HepG2 (cell line): Measurements from ENCODE around the gene ADARB1. TPM values are rescaled to one million over a fixed set of nuclear protein-coding genes. Genes with fewer than 3 reads are reported as not detected.
A peak's percentile ranks its signal among the peaks of the same experiment; 100 is the strongest.

Source experiments
- CBX1 ChIP-seq: IDR thresholded peaks from one replicate; pipeline ENCODE4 v1.6.1; 2016; ENCODE audit warnings: antibody characterized with exemption, low read depth
- DNMT3B ChIP-seq: conservative IDR thresholded peaks from 2 replicates; pipeline ENCODE4 v1.6.1; 2016; ENCODE audit warnings: missing biosample characterization, control low read depth
- FOXK1 ChIP-seq: sonication (generic); formaldehyde crosslinking; IDR thresholded peaks from 2 replicates; pipeline ENCODE4 v1.4.0; 2020; ENCODE audit warnings: low read depth, missing genetic modification reagents, borderline replicate concordance
- FOXO4 ChIP-seq: sonication (generic); formaldehyde crosslinking; conservative IDR thresholded peaks from 2 replicates; pipeline ENCODE4 v1.8.1; 2023; ENCODE audit warnings: missing genetic modification reagents
- GLMP ChIP-seq: sonication (generic); formaldehyde crosslinking; IDR thresholded peaks from 2 replicates; pipeline ENCODE4 v1.9.0; 2021; ENCODE audit warnings: missing genetic modification reagents, mild to moderate bottlenecking, borderline replicate concordance
- HNF4A ChIP-seq: sonication (generic); formaldehyde crosslinking; IDR thresholded peaks from 2 replicates; pipeline ENCODE4 v1.4.0; 2020; ENCODE audit warnings: missing genetic modification reagents
- MED8 ChIP-seq: sonication (generic); formaldehyde crosslinking; IDR thresholded peaks from 2 replicates; pipeline ENCODE4 v1.8.1; 2023; ENCODE audit warnings: mild to moderate bottlenecking, missing genetic modification reagents; ENCODE audit not compliant: insufficient replicate concordance
- NR3C1 ChIP-seq: sonication (generic); formaldehyde crosslinking; IDR thresholded peaks from 2 replicates; pipeline ENCODE4 v1.4.0; 2020; ENCODE audit warnings: missing genetic modification reagents
- RAD21 ChIP-seq: fragments of 450-650 bp; formaldehyde crosslinking; IDR thresholded peaks from 2 replicates; pipeline ENCODE4 v1.5.0; 2020; ENCODE audit warnings: mild to moderate bottlenecking
- STAG1 ChIP-seq: sonication (generic); formaldehyde crosslinking; IDR thresholded peaks from 2 replicates; pipeline ENCODE4 v1.4.0; 2020; ENCODE audit warnings: missing genetic modification reagents
- THAP9 ChIP-seq: sonication (generic); formaldehyde crosslinking; IDR thresholded peaks from 2 replicates; pipeline ENCODE4; 2020; ENCODE audit warnings: missing genetic modification reagents, mild to moderate bottlenecking, borderline replicate concordance
- THRA ChIP-seq: sonication (generic); formaldehyde crosslinking; IDR thresholded peaks from 2 replicates; pipeline ENCODE4 v1.4.0; 2020; ENCODE audit warnings: missing genetic modification reagents, borderline replicate concordance
- YEATS4 ChIP-seq: sonication (generic); formaldehyde crosslinking; IDR thresholded peaks from 2 replicates; pipeline ENCODE4 v1.4.0; 2020; ENCODE audit warnings: missing genetic modification reagents, borderline replicate concordance
- ZBTB2 ChIP-seq: sonication (generic); formaldehyde crosslinking; IDR thresholded peaks from 2 replicates; pipeline ENCODE4 v1.8.0; 2022; ENCODE audit warnings: low read depth, missing genetic modification reagents
- ZGPAT ChIP-seq: IDR thresholded peaks from 2 replicates; pipeline ENCODE4 v1.6.1; 2016; ENCODE audit warnings: mild to moderate bottlenecking
- ZNF282 ChIP-seq: fragments of 450-650 bp; IDR thresholded peaks from 2 replicates; pipeline ENCODE4 v1.6.1; 2018; ENCODE audit not compliant: partially characterized antibody
- ZNF773 ChIP-seq: sonication (generic); formaldehyde crosslinking; IDR thresholded peaks from 2 replicates; pipeline ENCODE4 v1.4.0; 2020; ENCODE audit warnings: missing genetic modification reagents, borderline replicate concordance
- ZSCAN12 ChIP-seq: sonication (generic); formaldehyde crosslinking; IDR thresholded peaks from 2 replicates; pipeline ENCODE4 v1.9.0; 2021; ENCODE audit warnings: mild to moderate bottlenecking, missing genetic modification reagents
- polyA plus RNA-seq, 8 experiments: library from polyadenylated mRNA; depleted of rRNA in 3 of 8; stranded (reverse) in 7 of 8; unstranded in 1 of 8; fragments of >200 nt; fragmentation: Illumina TruSeq in 4 of 8; extraction: Trizol in 4 of 8; gene quantifications; 2 replicates each; pipeline versions ENCODE4 v1.2.1 to v1.2.3, GENCODE V29; 2011 to 2016; ENCODE audit warnings: low read depth in 4 of 8, missing spikeins in 1 of 8, mixed read lengths in 1 of 8; ENCODE audit not compliant: insufficient read depth in 1 of 8
- total RNA-seq, 5 experiments: library from RNA; depleted of rRNA; stranded (reverse); fragments of >200 nt; fragmentation: Illumina TruSeq; extraction: Trizol; gene quantifications; 2 replicates each; pipeline ENCODE4 v1.2.3, GENCODE V29; 2016; ENCODE audit warnings: low read depth in 1 of 5

The ADARB1 gene
- total and polyA plus RNA-seq, 2 of the 13 experiments (the other 11 are each of a cell fraction or from before 2014, with no cell fraction given) = 6.6 to 10.0 TPM

- TF ChIP-seq ZBTB2 (no peak), STAG1 (CRISPR knock-in tag) (peak; percentile 96), FOXK1 (CRISPR knock-in tag) (no peak), HNF4A (CRISPR knock-in tag) (no peak), ZNF282 (no peak), ZSCAN12 (CRISPR knock-in tag) (no peak), ZGPAT (CRISPR knock-in tag) (no peak), THAP9 (CRISPR knock-in tag) (no peak), YEATS4 (CRISPR knock-in tag) (no peak), RAD21 (CRISPR knock-in tag) (peak; percentile 87), FOXO4 (CRISPR knock-in tag) (no peak), CBX1 (no peak), DNMT3B (CRISPR knock-in tag) (no peak), NR3C1 (CRISPR knock-in tag) (no peak), GLMP (CRISPR knock-in tag) (no peak), THRA (CRISPR knock-in tag) (0 out of 2 replicates have a peak, but pooled peaks have one; percentile 42), ZNF773 (no peak), MED8 (CRISPR knock-in tag) (no peak)
Measured at GRCh38 chr21:45128613-45129188, 54.3 kb downstream of the ADARB1 start (continued).
